H9 (cell line): ENCODE results near the gene SIX3. TPM values are rescaled to one million over a fixed set of nuclear protein-coding genes. Genes with fewer than 3 reads are reported as not detected.

Experiments used
- DNase-seq: peaks from one replicate; pipeline ENCODE4 v3.0.0-alpha.2; 2017
- H2AFZ ChIP-seq: one replicate; pipeline ENCODE4 v1.6.1; 2013; ENCODE audit warnings: mild to moderate bottlenecking, low read length, control low read depth, moderate library complexity
- H2AK5ac ChIP-seq: 2 replicates; pipeline ENCODE4 v1.6.1; 2013; ENCODE audit warnings: low read length, control low read depth, mixed read lengths; ENCODE audit not compliant: insufficient read length
- H2BK120ac ChIP-seq: one replicate; pipeline ENCODE4 v1.6.1; 2013; ENCODE audit warnings: low read depth, mild to moderate bottlenecking, low read length, control low read depth, inconsistent platforms; ENCODE audit not compliant: poor library complexity, severe bottlenecking
- H2BK12ac ChIP-seq: 2 replicates; pipeline ENCODE4 v1.6.1; 2013; ENCODE audit warnings: low read length, control low read depth, mixed read lengths, low read depth; ENCODE audit not compliant: insufficient read length
- H2BK15ac ChIP-seq: 2 replicates; pipeline ENCODE4 v1.6.1; 2013; ENCODE audit warnings: low read depth, low read length, control low read depth
- H2BK20ac ChIP-seq: one replicate; pipeline ENCODE4 v1.6.1; 2013; ENCODE audit warnings: low read depth, mild to moderate bottlenecking, low read length, control low read depth, inconsistent platforms; ENCODE audit not compliant: poor library complexity, severe bottlenecking
- H2BK5ac ChIP-seq: 2 replicates; pipeline ENCODE4 v1.6.1; 2013; ENCODE audit warnings: low read length, control low read depth, mixed read lengths; ENCODE audit not compliant: insufficient read length
- H3K14ac ChIP-seq: 2 replicates; pipeline ENCODE4 v1.6.1; 2013; ENCODE audit warnings: low read length, control low read depth; ENCODE audit not compliant: insufficient read depth
- H3K18ac ChIP-seq: 2 replicates; pipeline ENCODE4 v1.6.1; 2013; ENCODE audit warnings: low read depth, mild to moderate bottlenecking, mixed read lengths, low read length, control low read depth; ENCODE audit not compliant: insufficient read length
- H3K23ac ChIP-seq: 2 replicates; pipeline ENCODE4 v1.6.1; 2013; ENCODE audit warnings: low read length, control low read depth, mixed read lengths, low read depth; ENCODE audit not compliant: insufficient read length
- H3K23me2 ChIP-seq: 2 replicates; pipeline ENCODE4 v1.6.1; 2013; ENCODE audit warnings: low read depth, mild to moderate bottlenecking, mixed read lengths, low read length, control low read depth; ENCODE audit not compliant: insufficient read length, poor library complexity, severe bottlenecking
- H3K27ac ChIP-seq: 2 replicates; pipeline ENCODE4 v1.5.1; 2013; ENCODE audit warnings: low read length, control low read depth, mixed read lengths, low read depth; ENCODE audit not compliant: insufficient read length
- H3K27me3 ChIP-seq: 2 replicates; pipeline ENCODE4 v1.6.1; 2013; ENCODE audit warnings: low read length, control low read depth, inconsistent platforms; ENCODE audit not compliant: insufficient read depth
- H3K4ac ChIP-seq: 2 replicates; pipeline ENCODE4 v1.6.1; 2013; ENCODE audit warnings: low read depth, mild to moderate bottlenecking, control low read depth, inconsistent platforms, low read length, moderate library complexity
- H3K4me1 ChIP-seq: 2 replicates; pipeline ENCODE4 v1.6.1; 2013; ENCODE audit warnings: low read length, control low read depth, inconsistent platforms; ENCODE audit not compliant: insufficient read depth
- H3K4me2 ChIP-seq: 2 replicates; pipeline ENCODE4 v1.6.1; 2013; ENCODE audit warnings: low read length, control low read depth, mixed read lengths; ENCODE audit not compliant: insufficient read length, insufficient read depth
- H3K56ac ChIP-seq: 2 replicates; pipeline ENCODE4 v1.6.1; 2013; ENCODE audit warnings: low read depth, mild to moderate bottlenecking, mixed read lengths, low read length, control low read depth; ENCODE audit not compliant: insufficient read length
- H3K79me1 ChIP-seq: 2 replicates; pipeline ENCODE4 v1.6.1; 2013; ENCODE audit warnings: low read depth, mild to moderate bottlenecking, moderate library complexity, low read length, control low read depth, inconsistent platforms; ENCODE audit not compliant: insufficient read depth, poor library complexity, severe bottlenecking
- H3K79me2 ChIP-seq: 2 replicates; pipeline ENCODE4 v1.6.1; 2013; ENCODE audit warnings: low read length, control low read depth, inconsistent platforms; ENCODE audit not compliant: insufficient read depth
- H3K9ac ChIP-seq: 2 replicates; pipeline ENCODE4 v1.6.1; 2013; ENCODE audit warnings: low read length, control low read depth, mixed read lengths; ENCODE audit not compliant: insufficient read length; ENCODE audit errors: extremely low read depth
- H3K9me3 ChIP-seq: one replicate; pipeline ENCODE4 v1.6.1; 2013; ENCODE audit warnings: low read depth, low read length, inconsistent platforms; ENCODE audit not compliant: control insufficient read depth
- H3T11ph ChIP-seq: one replicate; pipeline ENCODE4 v1.6.1; 2013; ENCODE audit warnings: mild to moderate bottlenecking, low read length, control low read depth, inconsistent platforms
- H4K20me1 ChIP-seq: one replicate; pipeline ENCODE4 v1.6.1; 2013; ENCODE audit not compliant: control insufficient read depth, insufficient read length, insufficient read depth
- H4K5ac ChIP-seq: 2 replicates; pipeline ENCODE4 v1.6.1; 2013; ENCODE audit warnings: low read depth, mild to moderate bottlenecking, mixed read lengths, low read length, control low read depth; ENCODE audit not compliant: insufficient read length
- H4K8ac ChIP-seq: replicated peaks from 2 replicates; pipeline ENCODE4 v1.6.1; 2013; ENCODE audit warnings: low read length, control low read depth, mixed read lengths, low read depth; ENCODE audit not compliant: insufficient read length
- H4K91ac ChIP-seq: 2 replicates; pipeline ENCODE4 v1.6.1; 2013; ENCODE audit warnings: low read depth, mild to moderate bottlenecking, moderate library complexity, mixed read lengths, low read length, control low read depth; ENCODE audit not compliant: insufficient read length
- H3K27ac Mint-ChIP-seq, 3 experiments: 2 replicates in 2 of 3; 3 replicates in 1 of 3; pipeline ENCODE4 v1.8.0; 2020 to 2021; ENCODE audit warnings: mixed read lengths in 3 of 3, mild to moderate bottlenecking in 1 of 3, moderate library complexity in 1 of 3
- H3K27me3 Mint-ChIP-seq: 2 replicates; pipeline ENCODE4 v1.8.0; 2021; ENCODE audit warnings: low read depth, mild to moderate bottlenecking, moderate library complexity, mixed read lengths
- H3K36me3 Mint-ChIP-seq, 3 experiments: 2 replicates in 2 of 3; 3 replicates in 1 of 3; pipeline ENCODE4 v1.8.0; 2020 to 2021; ENCODE audit warnings: low read depth in 3 of 3, mixed read lengths in 3 of 3; ENCODE audit not compliant: insufficient read depth in 1 of 3
- H3K4me1 Mint-ChIP-seq, 2 experiments: 2 replicates each; pipeline ENCODE4 v1.8.0; 2020; ENCODE audit warnings: mixed read lengths in 2 of 2
- H3K4me3 Mint-ChIP-seq, 2 experiments: 2 replicates in 1 of 2; 3 replicates in 1 of 2; pipeline ENCODE4 v1.8.0; 2020 to 2021; ENCODE audit warnings: mild to moderate bottlenecking in 2 of 2, mixed read lengths in 2 of 2, moderate library complexity in 1 of 2
- H3K9me3 Mint-ChIP-seq, 2 experiments: 2 replicates in 1 of 2; 3 replicates in 1 of 2; pipeline ENCODE4 v1.8.0; 2020; ENCODE audit warnings: mild to moderate bottlenecking in 2 of 2, mixed read lengths in 2 of 2, moderate library complexity in 1 of 2
- WGBS: extraction: QIAGEN DNeasy Blood & Tissue Kit; methylation state at CpG from one replicate; pipeline ENCODE4 v1.1.7; 2013; ENCODE audit warnings: missing lambda C conversion rate, low lambda C conversion rate, mixed read lengths; ENCODE audit not compliant: insufficient read length; ENCODE audit errors: extremely low coverage; 5-methylcytosine and 5-hydroxymethylcytosine counted together
- total RNA-seq: library from RNA; stranded (reverse); gene quantifications from 2 replicates; pipeline ENCODE4 v1.2.1, GENCODE V29; 2021
- TF ChIP-seq, protein P1 (sequence below): fragments of 200-600 bp; sonication (generic); conservative IDR thresholded peaks from 3 replicates; pipeline ENCODE4 v1.8.0; 2021; ENCODE audit warnings: antibody characterized with exemption, mild to moderate bottlenecking

SIX3 gene
- total RNA-seq, 1 experiment from 2014 or later, result 0.55 TPM

DNA sequence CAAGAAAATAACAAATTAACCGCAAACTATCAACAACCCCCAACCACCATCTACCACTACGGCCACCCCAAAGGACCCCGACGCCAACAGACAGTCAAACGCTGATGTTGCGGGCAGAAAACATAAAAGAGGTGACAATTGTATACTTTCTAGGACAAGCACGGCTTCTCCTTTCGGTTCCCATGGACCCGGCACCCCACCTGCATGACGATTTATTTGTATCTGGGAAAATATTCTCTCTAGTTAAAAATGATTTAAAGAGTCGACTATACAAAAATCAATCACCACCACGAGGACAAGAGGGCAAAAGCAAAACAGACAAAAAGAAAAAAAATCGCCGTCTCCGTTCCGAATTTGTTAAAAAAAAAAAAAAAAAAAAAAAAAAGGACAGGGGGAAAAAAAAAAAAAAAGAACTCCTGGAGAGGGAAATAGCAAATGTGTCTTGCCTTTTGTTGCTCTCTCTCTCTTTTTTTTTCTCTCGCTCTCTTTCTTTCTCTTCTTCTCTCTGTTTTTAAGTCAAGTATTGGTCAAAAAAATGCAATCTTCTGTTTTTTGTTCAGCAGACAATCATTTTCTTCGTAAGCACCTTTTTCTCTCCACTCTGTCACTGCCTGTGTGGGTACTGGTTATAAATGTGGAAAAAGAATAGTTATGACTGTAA, 3.6 kb downstream of the SIX3 start:
- Mint-ChIP-seq H3K36me3 (peaks cover 0 to 20% (median 0%) of the 10 kb centered on the region in 3 experiments; a peak in 5 of 7 replicates), H3K9me3 (peaks cover 0 to 7% of the 10 kb centered on the region in 2 experiments; a peak in 2 of 5 replicates), H3K4me1 (peaks cover 62 to 79% of the 10 kb centered on the region in 2 experiments), H3K27me3 (peaks cover 100% of the 10 kb centered on the region), H3K27ac (peak overlapping the region in 1 of 3 experiments; percentile 36; a peak in 1 of 7 replicates), H3K4me3 (peak overlapping the region; percentile 29 to 80)
- no CpG with 5 or more reads among the region's 18 CpGs for WGBS
- H2BK15ac ChIP-seq, result no peak overlapping the region
- no peak overlapping the region for H3K18ac ChIP-seq
- H3K27me3 ChIP-seq, result peaks cover 86% of the 10 kb centered on the region
- H3K9me3 ChIP-seq, result no peaks in the 10 kb centered on the region
- no peak overlapping the region for H3K56ac ChIP-seq
- H3K4me1 ChIP-seq, result peaks cover 4% of the 10 kb centered on the region
- H3K79me1 ChIP-seq, result no peaks in the 10 kb centered on the region
- no peak overlapping the region for H3K23ac ChIP-seq
- no peak overlapping the region for H3T11ph ChIP-seq
- no peak overlapping the region for H2BK12ac ChIP-seq
- no peak overlapping the region for H2BK120ac ChIP-seq
- peaks cover 16% of the 10 kb centered on the region for H3K23me2 ChIP-seq
- H2BK5ac ChIP-seq, result no peak overlapping the region
- no peak overlapping the region for H3K14ac ChIP-seq
- H4K5ac ChIP-seq, result no peak overlapping the region
- no peak overlapping the region for H2AK5ac ChIP-seq
- H3K4me2 ChIP-seq, result peak overlapping the region; percentile 38
- no peak overlapping the region for H3K9ac ChIP-seq
- H2BK20ac ChIP-seq, result no peak overlapping the region
- H3K27ac ChIP-seq, result no peak overlapping the region
- H3K4ac ChIP-seq, result no peak overlapping the region
- no peak for DNase-seq
- H4K20me1 ChIP-seq, result no peaks in the 10 kb centered on the region
- H4K8ac ChIP-seq, result no peak overlapping the region
- no peak overlapping the region for H4K91ac ChIP-seq
- H2AFZ ChIP-seq, result no peak overlapping the region
- TF ChIP-seq, protein P1, sequence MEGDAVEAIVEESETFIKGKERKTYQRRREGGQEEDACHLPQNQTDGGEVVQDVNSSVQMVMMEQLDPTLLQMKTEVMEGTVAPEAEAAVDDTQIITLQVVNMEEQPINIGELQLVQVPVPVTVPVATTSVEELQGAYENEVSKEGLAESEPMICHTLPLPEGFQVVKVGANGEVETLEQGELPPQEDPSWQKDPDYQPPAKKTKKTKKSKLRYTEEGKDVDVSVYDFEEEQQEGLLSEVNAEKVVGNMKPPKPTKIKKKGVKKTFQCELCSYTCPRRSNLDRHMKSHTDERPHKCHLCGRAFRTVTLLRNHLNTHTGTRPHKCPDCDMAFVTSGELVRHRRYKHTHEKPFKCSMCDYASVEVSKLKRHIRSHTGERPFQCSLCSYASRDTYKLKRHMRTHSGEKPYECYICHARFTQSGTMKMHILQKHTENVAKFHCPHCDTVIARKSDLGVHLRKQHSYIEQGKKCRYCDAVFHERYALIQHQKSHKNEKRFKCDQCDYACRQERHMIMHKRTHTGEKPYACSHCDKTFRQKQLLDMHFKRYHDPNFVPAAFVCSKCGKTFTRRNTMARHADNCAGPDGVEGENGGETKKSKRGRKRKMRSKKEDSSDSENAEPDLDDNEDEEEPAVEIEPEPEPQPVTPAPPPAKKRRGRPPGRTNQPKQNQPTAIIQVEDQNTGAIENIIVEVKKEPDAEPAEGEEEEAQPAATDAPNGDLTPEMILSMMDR, result no peak
- H3K79me2 ChIP-seq, result no peaks in the 10 kb centered on the region
